Left ventricle myocardium inferior (tissue), 1 donor: Measurements from ENCODE around the gene FRY. TPM values are rescaled to one million over a fixed set of nuclear protein-coding genes. Genes with fewer than 3 reads are reported as not detected.
A peak's percentile ranks its signal among the peaks of the same experiment; 100 is the strongest.

Source experiments
- DNase-seq: peaks from one replicate; pipeline ENCODE4 v3.0.0-alpha.2; 2020
- H3K27ac ChIP-seq: fragments of 200-600 bp; replicated peaks from 2 replicates; pipeline ENCODE4 v1.8.0; 2021
- H3K27me3 ChIP-seq: fragments of 200-600 bp; 2 replicates; pipeline ENCODE4 v1.8.0; 2021; ENCODE audit warnings: low read depth
- H3K36me3 ChIP-seq: fragments of 200-600 bp; 2 replicates; pipeline ENCODE4 v1.8.0; 2021
- H3K4me1 ChIP-seq: fragments of 200-600 bp; 2 replicates; pipeline ENCODE4 v1.8.0; 2021
- H3K4me3 ChIP-seq: fragments of 200-600 bp; 2 replicates; pipeline ENCODE4 v1.8.0; 2021; ENCODE audit warnings: mild to moderate bottlenecking, moderate library complexity
- H3K9me3 ChIP-seq: fragments of 200-600 bp; replicated peaks from 2 replicates; pipeline ENCODE4 v1.8.0; 2021
- CTCF ChIP-seq: fragments of 200-600 bp; IDR thresholded peaks from 2 replicates; pipeline ENCODE4 v1.8.0; 2021; ENCODE audit warnings: antibody characterized with exemption, mild to moderate bottlenecking, borderline replicate concordance
- intact Hi-C: fragments of 100-400 bp; cut with micrococcal nuclease; formaldehyde crosslinking; loops from one replicate; pipeline ENCODE4 v1.11.0; 2022
- total RNA-seq: library from RNA; stranded (reverse); fragmentation: NEBNext Ultra II Directional; extraction: Animal tissue kit (Norgen Biotek cat#: 25700); gene quantifications from one replicate; pipeline ENCODE4 v1.2.1, GENCODE V29; 2021
- donor health status: DM: no; HTN: yes; CAD: no; lungs with severe emphysema.

FRY gene
- total RNA-seq, 1 donor from 2014 or later, result 167 TPM

- Histone ChIP-seq H3K27me3 (no peaks in the 10 kb centered on the region), H3K27ac (no peak overlapping the region), H3K9me3 (no peaks in the 10 kb centered on the region), H3K36me3 (peaks cover 82% of the 10 kb centered on the region), H3K4me3 (no peak overlapping the region), H3K4me1 (no peaks in the 10 kb centered on the region)
- no peak for TF ChIP-seq CTCF
- no peak for DNase-seq
- intact Hi-C loops, result no loop called here
Measured at GRCh38 chr13:32222046-32222676, 190.6 kb downstream of the FRY start.

DNA sequence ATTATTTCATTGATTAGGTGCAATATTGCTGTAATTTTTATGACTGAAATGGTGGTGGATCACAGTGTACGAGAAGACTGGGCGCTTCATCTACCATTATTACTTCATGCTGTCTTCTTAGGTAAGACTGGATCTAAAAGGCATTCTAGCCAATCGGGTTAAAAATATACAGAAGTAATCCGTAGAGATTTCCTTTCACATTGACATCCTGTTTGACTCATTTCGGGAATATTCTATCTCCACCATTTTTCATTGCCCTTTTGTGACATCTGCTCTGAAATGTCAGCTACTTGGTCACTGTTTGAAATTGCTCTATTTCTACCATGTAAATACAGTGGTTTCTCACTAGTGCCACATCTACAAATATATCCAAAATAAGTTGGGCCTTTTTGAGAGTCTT lies 193.3 kb downstream of the FRY start:
- Histone ChIP-seq H3K4me1 (peaks cover 14% of the 10 kb centered on the region), H3K27me3 (no peaks in the 10 kb centered on the region), H3K9me3 (no peaks in the 10 kb centered on the region), H3K36me3 (peaks cover 78% of the 10 kb centered on the region), H3K27ac (no peak overlapping the region), H3K4me3 (no peak overlapping the region)
- no peak for TF ChIP-seq CTCF
- intact Hi-C loops, result no loop called here
- DNase-seq, result no peak

DNA sequence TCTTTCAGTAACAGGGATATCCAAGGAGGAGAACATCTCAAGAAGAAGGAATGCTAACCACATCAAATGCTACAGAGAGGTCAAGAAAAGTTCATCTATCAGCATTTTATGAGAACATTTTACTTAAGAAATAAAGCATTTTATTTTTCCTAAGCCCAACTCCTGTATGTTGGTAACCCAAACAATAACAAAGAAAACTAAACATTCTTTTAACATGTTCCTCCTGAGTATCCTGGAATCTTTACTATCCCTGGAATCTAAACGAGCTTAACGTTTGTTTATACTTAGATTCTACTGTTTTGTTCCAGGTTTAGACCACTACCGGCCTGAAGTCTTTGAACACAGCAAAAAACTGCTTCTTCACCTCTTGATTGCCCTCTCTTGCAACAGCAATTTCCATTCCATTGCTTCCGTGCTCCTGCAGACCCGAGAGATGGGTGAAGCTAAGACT lies 193.9 kb downstream of the FRY start:
- no peak for DNase-seq
- no peak overlapping the region for H3K27ac ChIP-seq
- intact Hi-C loops, result no loop called here

GRCh38 chr13:32228330-32229041 lies 196.9 kb downstream of the FRY start:
- Histone ChIP-seq H3K9me3 (no peaks in the 10 kb centered on the region), H3K4me3 (no peak overlapping the region), H3K36me3 (peaks cover 65% of the 10 kb centered on the region), H3K27me3 (no peaks in the 10 kb centered on the region), H3K4me1 (peaks cover 38% of the 10 kb centered on the region), H3K27ac (no peak overlapping the region)
- no peak for TF ChIP-seq CTCF
- DNase-seq, result no peak
- intact Hi-C loops, result no loop called here

More for the DNA sequence above, 193.9 kb downstream of the FRY start:
- peaks cover 17% of the 10 kb centered on the region for H3K4me1 ChIP-seq
- H3K27me3 ChIP-seq, result no peaks in the 10 kb centered on the region
- H3K36me3 ChIP-seq, result peaks cover 73% of the 10 kb centered on the region
- no peak overlapping the region for H3K4me3 ChIP-seq
- TF ChIP-seq CTCF, result no peak
- H3K9me3 ChIP-seq, result no peaks in the 10 kb centered on the region

DNA sequence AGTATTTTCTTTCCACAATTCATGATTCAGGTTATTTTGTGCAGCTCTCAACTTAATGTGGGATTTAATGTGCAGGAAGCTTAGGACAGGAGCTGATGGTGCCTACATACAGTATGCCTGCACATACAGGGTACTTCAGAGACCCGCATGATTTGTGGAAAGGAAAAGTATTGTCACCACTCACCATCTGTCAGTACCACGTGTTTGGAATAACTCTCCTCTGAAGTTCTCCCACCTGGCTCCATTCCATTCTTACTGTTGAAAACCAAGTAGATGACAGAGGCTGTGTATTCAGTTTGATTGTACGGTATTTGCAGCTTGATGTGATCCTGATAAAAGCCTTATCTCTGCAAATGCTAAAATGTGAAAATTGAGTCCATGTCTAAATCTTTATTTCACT lies 197.9 kb downstream of the FRY start:
- Histone ChIP-seq H3K27ac (peak overlapping the region; percentile 18), H3K9me3 (no peaks in the 10 kb centered on the region), H3K4me3 (no peak overlapping the region), H3K36me3 (peaks cover 58% of the 10 kb centered on the region), H3K27me3 (no peaks in the 10 kb centered on the region), H3K4me1 (peaks cover 48% of the 10 kb centered on the region)
- intact Hi-C loops, result no loop called here
- TF ChIP-seq CTCF, result no peak
- no peak for DNase-seq
